ENCODE results near the gene KNDC1.

KNDC1 gene

DNA sequence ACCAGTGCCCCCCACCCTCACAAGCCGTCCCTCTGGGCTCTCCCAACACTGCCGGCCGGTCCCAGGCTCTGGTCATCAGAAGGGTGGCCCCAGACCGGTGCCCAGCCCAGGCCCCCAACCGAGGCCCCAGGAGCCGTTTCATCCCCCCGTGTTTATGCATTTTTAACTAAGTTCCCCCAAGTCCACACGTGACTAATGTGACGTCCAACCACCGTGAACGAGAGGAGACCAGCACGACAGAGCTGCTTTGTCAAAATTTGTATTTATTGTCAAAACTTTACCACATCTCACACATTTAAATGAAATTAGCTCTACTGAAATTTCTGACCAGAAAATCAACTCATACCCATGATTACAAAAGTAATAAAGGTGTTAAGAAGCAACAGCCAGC, 86.2 kb downstream of the KNDC1 start:
- DNase-seq = no peak

GRCh38 chr10:133247681-133248333, 87.8 kb downstream of the KNDC1 start:
- no peak for DNase-seq

DNA sequence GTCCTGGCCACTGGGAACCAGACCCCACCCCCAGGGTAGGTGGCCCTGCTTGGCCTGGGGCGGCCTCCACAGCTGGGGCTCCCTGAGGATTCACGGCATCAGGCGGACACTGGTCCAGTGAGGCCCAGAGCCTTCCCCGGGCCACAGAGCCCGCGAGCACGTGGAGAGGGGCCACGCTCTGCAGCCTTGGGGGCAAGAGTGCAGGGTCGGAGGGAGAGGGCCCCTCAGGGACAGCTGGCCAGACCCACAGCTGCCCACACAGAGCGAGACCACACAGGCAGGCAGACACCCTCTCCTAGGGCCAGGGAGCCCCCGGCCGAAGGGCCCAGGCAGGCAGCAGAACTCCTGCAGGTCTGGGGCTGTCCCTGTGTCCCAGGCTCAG, 88.3 kb downstream of the KNDC1 start:
- no peak for DNase-seq

DNA sequence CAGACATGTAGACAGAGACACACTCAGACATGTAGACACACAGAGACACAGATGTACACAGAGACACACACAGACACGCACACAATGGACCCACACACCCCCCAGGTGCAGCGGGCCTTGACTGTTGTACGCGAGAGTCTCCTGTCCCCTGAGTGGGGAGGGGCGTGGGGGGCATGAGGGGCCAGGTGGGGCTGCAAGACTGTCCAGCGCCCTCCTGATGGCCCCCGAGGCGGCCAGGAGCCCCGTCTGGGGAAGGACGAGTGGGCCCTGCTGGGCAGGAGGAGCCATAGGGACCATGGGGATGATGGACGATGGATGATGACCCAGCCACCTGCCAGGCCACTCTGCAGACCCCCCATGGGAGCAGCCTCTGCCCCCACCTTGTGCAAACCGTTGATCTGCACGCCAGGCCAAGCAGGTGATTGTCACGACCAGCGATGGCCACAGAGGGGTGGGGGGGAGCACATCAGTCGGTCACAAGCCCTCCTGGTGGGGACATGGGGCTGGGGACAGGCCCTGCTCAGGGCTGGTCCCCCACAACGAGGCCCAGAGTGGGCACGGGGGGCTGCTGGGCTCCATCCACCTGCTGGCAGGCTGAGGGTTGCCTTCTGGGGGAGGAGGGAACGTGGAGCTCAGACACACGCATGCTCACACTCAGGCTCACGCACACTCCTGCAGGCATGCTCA, 89.2 kb downstream of the KNDC1 start:
- no peak for DNase-seq

GRCh38 chr10:133249975-133250754, 90.1 kb downstream of the KNDC1 start:
- DNase-seq = no peak

DNA sequence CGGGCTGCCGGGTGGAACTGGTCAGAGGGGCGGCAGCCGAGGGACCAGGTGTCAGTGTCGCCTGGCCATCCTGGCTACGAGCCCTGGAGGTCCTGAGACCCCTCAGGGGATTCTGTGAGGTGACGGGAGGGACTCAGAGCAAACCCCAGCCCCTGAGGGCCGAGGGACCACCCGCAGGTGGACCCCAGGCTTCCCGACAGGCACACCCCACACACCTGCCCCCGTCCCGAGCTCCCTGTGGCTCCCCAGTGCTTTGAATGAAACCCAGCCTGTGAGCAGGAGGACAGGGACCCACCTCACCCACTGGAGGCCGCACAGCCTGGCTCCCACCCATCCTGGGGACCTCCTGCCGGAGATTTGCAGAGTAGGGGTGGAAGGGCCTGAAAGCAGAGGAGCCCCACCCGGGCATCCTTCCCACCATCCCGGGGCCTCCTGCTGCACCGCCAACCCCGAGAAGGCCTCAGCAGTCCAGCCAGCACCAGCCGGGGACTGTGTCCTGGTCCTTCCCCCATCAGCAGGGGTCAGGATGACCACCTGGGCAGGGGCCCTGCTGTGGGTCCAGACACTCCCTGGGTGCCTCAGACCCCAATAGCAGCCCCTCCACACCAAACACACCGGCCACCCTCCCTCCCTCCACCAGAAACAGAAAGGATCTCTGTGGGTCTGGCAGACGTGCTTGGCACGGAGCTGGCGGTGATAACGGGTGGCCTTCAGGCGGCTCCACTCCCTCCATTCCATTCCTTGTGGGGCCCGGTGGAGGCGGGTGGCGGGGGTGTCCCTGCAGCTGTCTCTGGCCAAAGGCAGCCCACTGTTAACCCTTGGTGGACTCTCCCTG, 91.6 kb downstream of the KNDC1 start:
- no peak for DNase-seq

- no peak for DNase-seq
Observed at GRCh38 chr10:133252223-133252552, 92.2 kb downstream of the KNDC1 start.

GRCh38 chr10:133253361-133253955, 93.4 kb downstream of the KNDC1 start:
- DNase-seq = no peak

GRCh38 chr10:133254421-133255120, 94.6 kb downstream of the KNDC1 start:
- no peak for DNase-seq

DNA sequence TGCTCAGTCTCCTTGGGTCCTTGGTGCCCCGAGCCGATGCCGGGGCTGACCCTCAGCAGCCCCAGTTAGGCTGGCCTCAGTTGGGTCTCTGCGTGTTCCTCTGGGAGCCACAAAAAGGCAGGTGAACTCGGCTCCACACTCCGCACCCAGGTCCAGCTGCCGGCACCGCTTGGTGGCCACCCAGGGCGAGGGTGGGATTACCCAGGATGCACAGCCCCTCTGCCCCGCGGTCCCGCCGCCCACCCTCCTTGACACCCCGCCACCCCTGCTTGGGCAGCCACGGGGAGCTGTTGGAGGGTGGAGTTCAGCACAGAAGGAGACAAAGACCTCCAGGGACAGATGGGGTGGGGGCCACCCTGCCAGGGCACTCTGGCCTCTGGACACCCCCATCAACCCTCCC, 95.3 kb downstream of the KNDC1 start:
- DNase-seq = no peak

DNA sequence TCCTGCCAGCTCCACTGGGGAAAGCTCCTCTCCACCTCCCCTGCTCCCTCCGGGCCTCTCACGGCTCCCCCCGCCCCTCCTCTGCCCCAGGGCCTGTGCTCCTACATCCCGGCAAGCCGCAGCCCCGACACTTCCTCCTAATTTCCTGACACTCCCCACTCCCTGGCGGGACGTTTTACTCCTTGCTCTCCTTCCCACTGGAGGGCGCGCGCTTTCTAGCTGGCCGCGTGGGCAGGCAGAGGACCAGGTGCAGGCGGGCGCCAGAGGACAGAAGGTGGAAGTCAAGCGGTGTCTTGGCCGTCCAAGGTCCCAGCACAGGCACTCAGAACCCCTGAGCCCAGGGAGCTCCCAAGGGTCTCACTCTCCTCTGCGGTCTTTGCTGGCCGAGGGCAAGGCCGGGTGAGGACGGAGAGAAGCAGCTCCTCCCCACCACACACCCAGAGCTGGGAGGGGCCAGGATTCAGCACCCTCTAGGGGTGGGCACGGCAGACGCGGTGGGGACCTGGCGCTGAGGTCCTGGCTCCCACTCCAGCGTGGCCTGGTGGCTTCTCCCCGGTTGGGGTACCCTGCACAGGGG, 97.6 kb downstream of the KNDC1 start:
- peak; percentile 61 for DNase-seq

DNA sequence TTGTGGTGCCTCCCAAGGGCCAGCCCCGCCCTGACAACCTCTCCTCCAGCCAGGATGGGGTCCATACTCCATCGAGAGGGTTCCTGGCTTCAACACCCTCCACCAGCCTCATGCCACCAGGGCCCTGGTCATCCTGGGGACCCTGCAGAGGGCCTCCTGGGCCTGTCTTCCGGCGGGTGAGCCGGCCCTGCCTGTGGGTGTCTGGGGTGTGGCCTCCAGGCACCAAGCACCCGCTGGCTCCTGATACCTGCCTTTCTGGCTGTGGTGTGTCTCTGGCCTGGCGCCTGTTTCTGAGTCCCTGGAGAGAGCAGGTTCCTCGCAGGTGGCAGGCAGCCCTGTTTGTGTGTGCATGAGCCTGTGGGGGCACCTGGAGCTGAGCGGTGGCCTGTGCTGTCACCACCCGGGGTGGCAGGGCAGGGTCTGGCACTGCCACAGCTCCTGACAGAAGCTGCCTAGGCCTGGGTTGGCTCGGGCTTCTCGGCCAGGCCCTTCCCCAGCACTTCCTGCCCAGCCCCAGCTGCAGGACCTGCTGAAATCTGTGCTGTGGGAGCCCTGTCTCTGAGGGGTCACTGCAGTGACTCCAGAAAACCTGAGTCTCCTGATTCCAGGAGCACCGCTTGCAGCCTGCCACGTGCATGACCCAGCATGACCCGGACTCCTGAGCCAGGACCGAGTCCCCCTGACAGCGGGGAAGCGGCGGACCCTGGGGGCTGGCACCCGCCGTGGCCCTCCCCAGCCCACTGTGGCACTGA, 98.2 kb downstream of the KNDC1 start:
- peak; percentile 63 for DNase-seq

- DNase-seq = peak; percentile 90
Observed at GRCh38 chr10:133258818-133259601, 99.0 kb downstream of the KNDC1 start.

DNA sequence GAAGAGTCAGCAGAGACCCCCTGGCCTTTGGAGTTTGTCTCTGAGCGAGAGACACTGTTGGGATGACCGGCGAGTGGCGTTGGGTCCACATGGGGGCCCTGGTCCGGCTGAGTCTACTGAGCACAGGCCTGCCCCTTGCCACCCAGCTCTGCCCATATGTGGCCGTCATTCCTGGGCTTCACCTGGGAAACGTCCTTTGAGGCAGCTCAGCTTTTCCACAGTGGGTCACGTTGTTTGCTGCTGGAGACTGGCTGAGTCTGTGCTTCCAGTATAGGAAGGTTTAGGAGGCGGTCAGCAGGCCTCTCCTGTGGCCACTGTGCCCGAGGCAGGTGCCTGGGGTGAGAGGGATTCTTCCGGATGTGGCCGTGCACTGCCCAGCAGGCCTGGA, 99.6 kb downstream of the KNDC1 start:
- no peak for DNase-seq

- peak; percentile 66 for DNase-seq
Observed at GRCh38 chr10:133260895-133261725, 101.1 kb downstream of the KNDC1 start.

- peak; percentile 87 for DNase-seq
Observed at GRCh38 chr10:133261726-133262325, 101.8 kb downstream of the KNDC1 start.

GRCh38 chr10:133262696-133263095, 102.7 kb downstream of the KNDC1 start:
- DNase-seq = peak; percentile 13

GRCh38 chr10:133263674-133264073, 103.7 kb downstream of the KNDC1 start:
- DNase-seq = no peak

GRCh38 chr10:133264461-133264860, 104.4 kb downstream of the KNDC1 start:
- peak; percentile 78 for DNase-seq

Data from CD4-positive, alpha-beta T cell treated with Interleukin-17A for 4 hours (primary cell).